Measurements from ENCODE around the gene SLC27A5. TPM values are rescaled to one million over a fixed set of nuclear protein-coding genes. Genes with fewer than 3 reads are reported as not detected.

SLC27A5 gene
- total and polyA plus RNA-seq, 2 of the 4 experiments (the other 2 are of a cell fraction) = 7.7 to 11.2 TPM

DNA sequence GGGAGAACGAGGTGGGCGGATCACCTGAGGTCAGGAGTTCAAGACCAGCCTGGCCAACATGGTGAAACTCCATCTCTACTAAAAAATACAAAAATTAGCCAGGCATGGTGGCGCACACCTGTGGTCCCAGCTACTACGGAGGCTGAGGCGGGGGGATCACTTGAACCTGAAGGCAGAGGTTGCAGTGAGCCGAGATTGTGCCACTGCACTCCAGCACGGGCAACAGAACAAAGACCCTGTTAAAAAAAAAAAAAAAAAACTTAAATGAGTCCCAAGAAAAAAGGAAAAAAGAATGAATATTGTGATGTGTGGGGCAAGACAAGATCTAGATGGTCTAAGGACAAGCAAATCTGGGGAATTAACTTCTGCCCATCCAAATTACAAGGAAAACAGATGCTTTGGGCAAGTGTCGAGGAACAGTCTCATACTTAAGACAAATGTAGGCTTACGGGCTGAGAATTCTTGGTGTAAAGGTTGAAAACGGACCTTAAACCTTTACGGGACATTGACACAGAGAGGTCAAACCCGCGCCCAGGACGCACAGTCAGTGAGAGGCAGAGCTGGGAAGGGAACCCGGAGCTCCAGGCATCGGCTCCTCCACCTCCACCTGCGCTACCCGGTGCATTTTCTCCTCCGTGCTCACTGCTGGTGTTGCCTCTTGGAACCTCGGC is 45.6 kb downstream of the SLC27A5 start (continued):
- no peak for TF ChIP-seq RCOR1 (IDR thresholded peaks at IDR 0.05; ENCODE audit: insufficient replicate concordance, low read length)
- no peak for TF ChIP-seq BHLHE40 (IDR thresholded peaks at IDR 0.05; ENCODE audit: low read depth, low read length)

DNA sequence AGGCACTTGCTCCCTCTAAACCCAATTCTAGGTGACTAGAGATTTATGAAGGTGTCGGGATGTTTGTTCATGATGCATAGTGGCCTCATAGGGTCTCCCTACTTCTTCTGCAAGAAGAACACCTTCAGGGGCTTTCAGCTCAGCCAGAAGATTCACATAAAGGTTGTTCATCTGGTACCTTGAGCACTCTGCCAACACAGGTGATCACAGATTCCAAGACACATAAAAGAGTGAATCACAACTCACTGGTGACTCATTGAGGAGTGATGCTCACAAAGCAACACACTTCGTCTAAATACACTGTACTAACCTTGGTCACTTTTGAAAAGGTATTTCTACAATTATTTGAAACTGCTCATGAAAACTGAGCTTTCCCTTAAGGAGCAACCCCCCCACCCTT is 51.8 kb downstream of the SLC27A5 start:
- Histone ChIP-seq H2BK20ac (ENCODE audit: low read depth, low read length) (no peak overlapping the region), H3K18ac (ENCODE audit: low read depth, low read length) (no peak overlapping the region), H3K79me1 (ENCODE audit: low read depth in 1 of 2, low read length in 2 of 2) (no peaks in the 10 kb centered on the region; a peak in 1 of 4 replicates), H4K91ac (ENCODE audit: insufficient read depth, low read depth, low read length) (no peak overlapping the region), H3K36me3 (ENCODE audit: control insufficient read depth, insufficient read depth, low read length) (peaks cover 10% of the 10 kb centered on the region), H3K56ac (ENCODE audit: extremely low read depth, insufficient read depth, low read length) (no peak overlapping the region), H4K8ac (ENCODE audit: low read depth in 2 of 2, low read length in 2 of 2) (no peak overlapping the region), H3K4me3 (ENCODE audit: insufficient read depth, low read depth, low read length) (no peak overlapping the region), H4K5ac (ENCODE audit: low read depth, low read length) (no peak overlapping the region), H2AFZ (replicated peaks; ENCODE audit: low read length, poor library complexity) (no peak overlapping the region), H3K27ac (ENCODE audit: insufficient read depth, low read length) (no peak overlapping the region), H2BK15ac (ENCODE audit: low read depth, low read length) (no peak overlapping the region), H2AK5ac (ENCODE audit: low read depth, low read length) (no peak overlapping the region), H3K4me2 (ENCODE audit: low read depth, low read length) (no peak overlapping the region), H2AK9ac (replicated peaks; ENCODE audit: low read depth, low read length, poor library complexity) (no peak overlapping the region), H3K9me3 (ENCODE audit: control insufficient read depth, insufficient read depth, low read length) (no peaks in the 10 kb centered on the region), H2BK120ac (ENCODE audit: low read depth, low read length) (no peak overlapping the region), H3K23ac (ENCODE audit: low read depth, low read length) (no peak overlapping the region), H3K14ac (replicated peaks; ENCODE audit: low read depth, low read length) (no peak overlapping the region), H3K27me3 (ENCODE audit: control insufficient read depth, insufficient read depth, low read length) (no peaks in the 10 kb centered on the region), H3K4ac (ENCODE audit: low read depth, low read length) (no peak overlapping the region), H3K4me1 (ENCODE audit: control insufficient read depth, insufficient read depth, low read length) (no peaks in the 10 kb centered on the region), H4K20me1 (ENCODE audit: insufficient read depth, low read length) (no peaks in the 10 kb centered on the region), H3K9ac (ENCODE audit: low read depth, low read length) (no peak overlapping the region), H2BK5ac (ENCODE audit: low read depth, low read length, poor library complexity, severe bottlenecking) (no peak overlapping the region), H3K9me1 (ENCODE audit: insufficient read depth, low read length) (0 out of 2 replicates have a peak, but pooled peaks cover 3% of the 10 kb centered on the region)
- in situ Hi-C loops (cut with MboI; ENCODE audit: low sequenced_read_pairs) = no loop called here
- ChIA-PET CTCF (no interaction called here), POLR2A (ENCODE audit: unreplicated experiment) (no interaction called here)
- WGBS, 2 experiments (ENCODE audit: extremely low coverage in 2 of 2, insufficient read length in 1 of 2) = no CpG with 5 or more reads among the region's 2 CpGs
- intact Hi-C loops (cut with micrococcal nuclease) = no loop called here
- TF ChIP-seq MAZ (IDR thresholded peaks at IDR 0.05; ENCODE audit: borderline replicate concordance, low read depth, low read length) = no peak
- TF ChIP-seq, protein P1, sequence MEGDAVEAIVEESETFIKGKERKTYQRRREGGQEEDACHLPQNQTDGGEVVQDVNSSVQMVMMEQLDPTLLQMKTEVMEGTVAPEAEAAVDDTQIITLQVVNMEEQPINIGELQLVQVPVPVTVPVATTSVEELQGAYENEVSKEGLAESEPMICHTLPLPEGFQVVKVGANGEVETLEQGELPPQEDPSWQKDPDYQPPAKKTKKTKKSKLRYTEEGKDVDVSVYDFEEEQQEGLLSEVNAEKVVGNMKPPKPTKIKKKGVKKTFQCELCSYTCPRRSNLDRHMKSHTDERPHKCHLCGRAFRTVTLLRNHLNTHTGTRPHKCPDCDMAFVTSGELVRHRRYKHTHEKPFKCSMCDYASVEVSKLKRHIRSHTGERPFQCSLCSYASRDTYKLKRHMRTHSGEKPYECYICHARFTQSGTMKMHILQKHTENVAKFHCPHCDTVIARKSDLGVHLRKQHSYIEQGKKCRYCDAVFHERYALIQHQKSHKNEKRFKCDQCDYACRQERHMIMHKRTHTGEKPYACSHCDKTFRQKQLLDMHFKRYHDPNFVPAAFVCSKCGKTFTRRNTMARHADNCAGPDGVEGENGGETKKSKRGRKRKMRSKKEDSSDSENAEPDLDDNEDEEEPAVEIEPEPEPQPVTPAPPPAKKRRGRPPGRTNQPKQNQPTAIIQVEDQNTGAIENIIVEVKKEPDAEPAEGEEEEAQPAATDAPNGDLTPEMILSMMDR (conservative IDR thresholded peaks at IDR 0.05; ENCODE audit: low read depth, low read length) = no peak
- TF ChIP-seq CHD1 (IDR thresholded peaks at IDR 0.05; ENCODE audit: low read depth, low read length) = no peak
- TF ChIP-seq MXI1 (IDR thresholded peaks at IDR 0.05; ENCODE audit: borderline replicate concordance, low read depth, low read length) = no peak
- TF ChIP-seq SMC3 (IDR thresholded peaks at IDR 0.05; ENCODE audit: low read depth, low read length) = no peak
- dilution Hi-C loops (cut with HindIII; ENCODE audit: low sequenced_read_pairs, unreplicated experiment) = no loop called here
- BruUV-seq (replicated peaks) = no TSS peak
- no peak for ATAC-seq (ENCODE audit: low read depth)
- no peak for DNase-seq
